ENCODE data around the gene GNAS-AS1.

Gene GNAS-AS1

DNA sequence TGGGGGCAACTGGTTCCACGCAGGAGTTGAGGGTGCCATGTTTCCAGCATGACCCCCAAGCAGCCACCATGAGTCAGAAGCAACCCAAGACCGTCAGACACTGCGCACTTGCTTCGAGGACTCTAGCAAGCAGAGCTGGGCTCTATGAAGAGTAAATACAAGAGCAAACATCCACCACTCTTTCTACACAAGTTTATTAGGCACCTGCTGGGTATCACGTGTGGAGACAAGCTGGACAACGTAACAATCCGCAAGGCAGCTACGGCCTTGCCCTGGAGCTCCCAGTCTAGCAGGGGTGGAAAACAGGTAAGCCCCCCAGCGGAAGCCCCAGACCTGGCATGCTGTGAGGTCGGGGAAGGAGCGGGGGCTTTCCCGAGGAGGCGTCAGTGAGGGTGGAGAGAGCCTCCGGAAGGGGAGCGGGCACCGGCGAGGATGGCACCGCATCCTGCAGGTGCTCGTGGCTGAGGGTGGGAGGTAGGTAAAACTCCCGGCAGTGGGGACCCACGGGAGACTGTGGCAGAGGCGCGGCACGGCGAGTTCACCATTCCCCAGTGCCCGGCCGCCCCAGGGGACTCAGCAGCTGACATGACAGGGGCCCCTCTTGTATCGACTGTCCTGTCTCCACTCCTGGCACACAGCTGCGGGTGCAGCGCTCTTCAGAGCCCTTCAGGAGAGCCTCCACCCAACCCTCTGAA is 33.6 kb downstream of the GNAS-AS1 start:
- H3K4me1 Mint-ChIP-seq: peaks cover 11% of the 10 kb centered on the region
- H3K9me3 Mint-ChIP-seq: no peaks in the 10 kb centered on the region
- H3K27ac Mint-ChIP-seq: no peak overlapping the region
- no peak overlapping the region for H3K4me3 Mint-ChIP-seq
- peaks cover 2% of the 10 kb centered on the region for H3K27me3 Mint-ChIP-seq
- H3K36me3 Mint-ChIP-seq: peaks cover 2% of the 10 kb centered on the region

DNA sequence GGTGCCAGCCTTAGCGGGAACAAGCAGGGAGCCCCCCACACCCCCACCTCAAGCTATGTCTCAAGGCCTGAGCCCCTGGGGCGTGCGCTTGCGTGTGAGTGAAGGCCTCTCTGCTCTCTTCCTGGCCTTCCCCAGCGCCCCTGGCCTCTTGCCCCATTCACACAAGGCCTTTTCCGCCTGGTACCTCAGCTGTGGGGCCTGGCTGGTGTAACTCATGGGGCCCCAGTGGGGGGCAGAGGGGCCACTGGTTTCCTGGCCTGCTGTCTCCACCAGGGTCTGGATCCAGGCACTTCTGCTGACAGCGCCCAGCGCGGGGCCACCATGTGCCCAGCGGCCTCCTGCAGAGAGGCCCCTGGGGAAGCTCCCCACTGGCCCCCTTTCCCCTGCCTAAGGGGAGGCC is 34.7 kb downstream of the GNAS-AS1 start:
- H3K4me1 Mint-ChIP-seq: peaks cover 11% of the 10 kb centered on the region
- peaks cover 4% of the 10 kb centered on the region for H3K27me3 Mint-ChIP-seq
- no peak overlapping the region for H3K4me3 Mint-ChIP-seq
- no peaks in the 10 kb centered on the region for H3K9me3 Mint-ChIP-seq
- peaks cover 2% of the 10 kb centered on the region for H3K36me3 Mint-ChIP-seq
- H3K27ac Mint-ChIP-seq: no peak overlapping the region

- Mint-ChIP-seq H3K4me3 (no peak overlapping the region), H3K27me3 (peaks cover 4% of the 10 kb centered on the region), H3K36me3 (peaks cover 2% of the 10 kb centered on the region), H3K27ac (no peak overlapping the region), H3K9me3 (no peaks in the 10 kb centered on the region), H3K4me1 (peaks cover 11% of the 10 kb centered on the region)
Measured at GRCh38 chr20:58815448-58815847, 35.3 kb downstream of the GNAS-AS1 start.

DNA sequence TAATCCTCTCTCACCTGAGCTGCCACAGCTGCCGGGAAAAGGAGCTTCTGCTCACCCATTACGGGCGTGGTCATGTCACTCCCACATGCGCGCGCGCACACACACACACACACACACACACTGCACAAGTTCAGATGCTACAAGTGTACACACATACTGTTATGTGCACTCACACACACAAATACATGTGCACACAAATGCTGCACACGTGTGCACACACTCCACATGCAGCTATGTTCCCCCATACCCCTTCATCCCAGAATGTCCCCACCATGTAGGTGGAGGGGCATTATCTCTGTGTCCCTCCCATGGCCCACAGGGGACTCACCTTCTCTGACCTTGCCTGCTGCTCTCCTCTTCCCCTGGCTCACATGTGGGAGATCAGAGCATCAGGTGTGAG is 37.3 kb downstream of the GNAS-AS1 start:
- Mint-ChIP-seq H3K36me3 (no peaks in the 10 kb centered on the region), H3K9me3 (no peaks in the 10 kb centered on the region), H3K4me1 (peaks cover 2% of the 10 kb centered on the region), H3K4me3 (no peak overlapping the region), H3K27me3 (peaks cover 4% of the 10 kb centered on the region), H3K27ac (no peak overlapping the region)

DNA sequence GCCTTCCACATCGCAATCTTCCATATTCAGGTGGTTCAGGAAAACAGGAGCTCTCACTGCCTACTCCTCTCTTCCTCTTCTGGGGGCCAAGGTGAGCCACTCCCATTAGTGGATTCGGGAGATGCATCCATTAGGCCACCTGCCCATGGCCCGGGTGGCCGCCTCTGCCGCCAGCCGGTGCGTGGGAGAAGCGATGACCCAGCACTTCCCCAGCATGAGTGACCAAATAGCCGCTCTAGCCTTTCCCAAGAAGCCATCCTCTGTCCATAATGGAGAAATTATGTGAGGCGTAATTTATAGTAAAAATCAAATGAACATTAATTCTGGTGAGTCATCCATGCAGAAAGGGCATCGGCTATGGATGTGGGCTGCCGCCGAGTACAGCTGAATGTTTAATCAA is 39.4 kb downstream of the GNAS-AS1 start:
- Mint-ChIP-seq H3K9me3 (no peaks in the 10 kb centered on the region), H3K4me1 (no peaks in the 10 kb centered on the region), H3K36me3 (no peaks in the 10 kb centered on the region), H3K27ac (no peak overlapping the region), H3K27me3 (peaks cover 3% of the 10 kb centered on the region), H3K4me3 (no peak overlapping the region)

DNA sequence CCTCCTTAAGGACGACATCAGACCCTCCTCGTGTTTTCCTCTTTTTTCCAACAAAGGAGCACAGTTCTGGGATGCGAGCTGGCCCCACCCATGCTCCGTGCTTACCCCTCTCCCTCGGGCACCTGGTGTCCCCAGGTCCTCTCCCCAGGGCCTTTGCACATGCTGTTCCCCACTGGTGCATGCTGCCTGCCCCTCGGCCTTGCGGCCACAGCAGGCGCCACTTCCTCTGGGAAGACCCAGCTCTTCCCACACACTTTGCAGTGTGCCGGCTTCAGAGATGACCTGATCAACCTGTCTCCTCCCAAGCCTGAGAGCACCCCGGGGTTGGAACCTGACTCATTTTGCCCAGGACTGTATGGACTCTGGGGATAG is 39.8 kb downstream of the GNAS-AS1 start:
- H3K9me3 Mint-ChIP-seq: no peaks in the 10 kb centered on the region
- no peaks in the 10 kb centered on the region for H3K4me1 Mint-ChIP-seq
- H3K27ac Mint-ChIP-seq: no peak overlapping the region
- H3K36me3 Mint-ChIP-seq: no peaks in the 10 kb centered on the region
- no peak overlapping the region for H3K4me3 Mint-ChIP-seq
- peaks cover 3% of the 10 kb centered on the region for H3K27me3 Mint-ChIP-seq

GRCh38 chr20:58810116-58810878 is 40.4 kb downstream of the GNAS-AS1 start:
- Mint-ChIP-seq H3K9me3 (no peaks in the 10 kb centered on the region), H3K4me1 (no peaks in the 10 kb centered on the region), H3K27ac (no peak overlapping the region), H3K4me3 (no peak overlapping the region), H3K27me3 (peaks cover 6% of the 10 kb centered on the region), H3K36me3 (no peaks in the 10 kb centered on the region)

GRCh38 chr20:58808271-58809046 is 42.2 kb downstream of the GNAS-AS1 start:
- peaks cover 8% of the 10 kb centered on the region for H3K27me3 Mint-ChIP-seq
- no peaks in the 10 kb centered on the region for H3K4me1 Mint-ChIP-seq
- no peak overlapping the region for H3K4me3 Mint-ChIP-seq
- H3K9me3 Mint-ChIP-seq: no peaks in the 10 kb centered on the region
- H3K27ac Mint-ChIP-seq: no peak overlapping the region
- no peaks in the 10 kb centered on the region for H3K36me3 Mint-ChIP-seq

GRCh38 chr20:58807801-58808200 is 42.9 kb downstream of the GNAS-AS1 start:
- Mint-ChIP-seq H3K27me3 (peaks cover 7% of the 10 kb centered on the region), H3K4me1 (no peaks in the 10 kb centered on the region), H3K4me3 (no peak overlapping the region), H3K36me3 (no peaks in the 10 kb centered on the region), H3K9me3 (no peaks in the 10 kb centered on the region), H3K27ac (no peak overlapping the region)

- Mint-ChIP-seq H3K4me1 (no peaks in the 10 kb centered on the region), H3K36me3 (no peaks in the 10 kb centered on the region), H3K27ac (no peak overlapping the region), H3K9me3 (no peaks in the 10 kb centered on the region), H3K4me3 (no peak overlapping the region), H3K27me3 (peaks cover 6% of the 10 kb centered on the region)
Measured at GRCh38 chr20:58803533-58803932, 47.2 kb downstream of the GNAS-AS1 start.

DNA sequence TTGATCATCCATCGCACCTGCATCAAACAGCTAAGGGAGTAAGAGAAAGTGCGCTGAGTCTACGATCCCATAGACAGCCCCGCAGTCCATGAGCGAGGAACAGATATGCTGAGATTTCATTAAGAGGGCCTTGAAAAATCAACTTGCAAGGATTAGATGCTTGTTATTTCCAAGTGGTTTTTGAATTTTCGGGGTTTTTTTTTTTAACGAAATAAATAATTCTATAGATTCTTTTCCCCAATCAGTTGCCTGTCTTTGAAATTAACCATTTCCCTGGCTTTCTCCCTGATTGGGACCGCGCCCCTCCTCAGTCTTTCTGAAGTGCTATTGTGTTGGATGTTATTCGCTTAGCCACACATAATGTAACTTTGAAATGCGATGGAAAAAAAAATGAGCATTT is 48.6 kb downstream of the GNAS-AS1 start:
- H3K4me1 Mint-ChIP-seq: no peaks in the 10 kb centered on the region
- no peak overlapping the region for H3K27ac Mint-ChIP-seq
- peaks cover 6% of the 10 kb centered on the region for H3K27me3 Mint-ChIP-seq
- no peaks in the 10 kb centered on the region for H3K36me3 Mint-ChIP-seq
- no peak overlapping the region for H3K4me3 Mint-ChIP-seq
- no peaks in the 10 kb centered on the region for H3K9me3 Mint-ChIP-seq

DNA sequence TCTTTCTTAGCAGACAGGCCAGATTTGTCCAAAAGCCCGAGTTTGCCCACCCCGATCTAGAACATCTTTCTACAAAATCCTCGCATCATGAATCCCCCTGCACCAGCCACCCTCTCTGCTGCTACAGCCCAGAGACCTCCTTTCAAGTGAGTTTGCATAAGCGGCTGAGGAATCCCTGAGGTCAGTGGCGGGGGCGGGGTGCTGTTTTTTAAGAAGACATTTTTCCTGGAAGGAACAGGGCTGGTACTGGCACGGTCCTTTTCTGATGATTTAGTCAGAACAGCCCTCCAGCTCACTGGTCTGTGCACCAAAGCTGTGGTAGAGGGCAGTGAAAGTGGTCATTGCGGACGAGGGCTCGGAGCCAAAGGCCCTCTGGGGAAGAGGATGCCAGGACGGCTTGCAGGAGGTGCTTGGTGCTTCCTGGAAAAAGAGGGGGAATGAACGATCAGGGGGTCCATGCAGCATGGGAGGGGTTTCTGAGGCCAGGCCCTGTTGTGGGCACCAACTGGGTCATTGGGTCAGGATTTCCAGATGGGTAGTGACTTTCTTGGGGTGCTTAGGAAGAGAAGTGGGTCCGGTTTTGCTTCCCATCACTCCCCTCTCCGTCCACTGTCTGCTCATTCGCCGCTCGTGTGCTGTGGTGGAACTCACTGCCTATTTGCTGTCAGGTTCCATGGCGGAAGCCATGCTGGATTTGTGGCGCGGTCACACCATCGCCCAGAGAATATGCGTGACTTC is 50.4 kb downstream of the GNAS-AS1 start:
- no peaks in the 10 kb centered on the region for H3K9me3 Mint-ChIP-seq
- no peak overlapping the region for H3K4me3 Mint-ChIP-seq
- peaks cover 2% of the 10 kb centered on the region for H3K27me3 Mint-ChIP-seq
- no peaks in the 10 kb centered on the region for H3K4me1 Mint-ChIP-seq
- no peak overlapping the region for H3K27ac Mint-ChIP-seq
- H3K36me3 Mint-ChIP-seq: no peaks in the 10 kb centered on the region

DNA sequence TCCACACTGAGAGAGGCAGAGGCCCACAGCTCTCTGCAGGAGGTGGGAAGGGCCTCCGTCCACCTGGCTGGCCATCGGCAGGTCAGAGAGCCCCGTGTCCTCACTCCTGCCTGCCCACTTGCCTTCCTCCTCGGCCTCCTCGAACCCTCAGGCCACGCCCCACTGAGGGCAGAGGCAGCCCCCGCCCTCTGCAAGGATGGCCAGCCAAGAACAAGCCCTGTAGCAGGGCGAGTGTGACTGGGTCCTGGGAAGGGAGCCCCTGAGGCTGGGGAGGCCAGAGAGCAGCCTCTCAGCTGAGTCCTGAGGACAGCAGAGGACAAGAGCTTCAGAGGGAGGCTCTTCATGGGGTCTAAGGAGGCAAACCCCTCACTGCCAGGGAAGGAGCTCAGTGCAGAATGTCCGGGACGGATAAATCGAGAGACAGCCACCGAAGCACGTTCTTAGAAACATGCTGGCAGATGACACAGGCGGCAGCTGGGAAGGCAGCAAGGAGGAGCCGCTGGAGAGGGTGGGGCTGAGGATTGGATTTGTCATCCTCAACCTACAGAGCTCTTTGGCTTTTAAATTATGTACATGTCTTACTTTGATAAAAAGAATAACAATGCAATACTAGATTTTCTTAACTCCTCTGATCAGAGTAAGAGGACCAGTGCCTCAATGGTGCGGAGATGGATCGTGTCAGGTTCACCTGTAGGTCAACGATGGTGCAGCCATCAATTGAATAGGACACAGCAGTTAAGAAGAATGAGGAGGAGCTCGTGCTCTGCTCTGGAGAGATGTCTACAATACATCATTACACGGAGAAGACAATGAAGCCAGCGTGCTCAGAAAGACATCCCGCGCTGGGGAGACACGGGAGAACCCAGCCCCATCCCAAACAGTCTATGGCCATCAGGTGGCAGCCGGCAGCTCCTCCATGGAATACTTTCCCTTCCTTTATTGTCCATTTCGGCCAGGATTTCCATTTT is 53.0 kb downstream of the GNAS-AS1 start:
- no peak overlapping the region for H3K4me3 Mint-ChIP-seq
- H3K27ac Mint-ChIP-seq: no peak overlapping the region
- H3K4me1 Mint-ChIP-seq: no peaks in the 10 kb centered on the region
- H3K27me3 Mint-ChIP-seq: no peaks in the 10 kb centered on the region
- H3K36me3 Mint-ChIP-seq: no peaks in the 10 kb centered on the region
- no peaks in the 10 kb centered on the region for H3K9me3 Mint-ChIP-seq

GRCh38 chr20:58795923-58796245 is 54.8 kb downstream of the GNAS-AS1 start:
- Mint-ChIP-seq H3K4me1 (no peaks in the 10 kb centered on the region), H3K27me3 (no peaks in the 10 kb centered on the region), H3K9me3 (no peaks in the 10 kb centered on the region), H3K27ac (no peak overlapping the region), H3K36me3 (no peaks in the 10 kb centered on the region), H3K4me3 (no peak overlapping the region)

All from activated naive CD4-positive, alpha-beta T cell treated with anti-CD3 and anti-CD28 coated beads, Interleukin-2, amount 50 U/mL, for 24 hours (primary cell).